ENCODE measurements around the gene VDAC1.

The VDAC1 gene, protein sequence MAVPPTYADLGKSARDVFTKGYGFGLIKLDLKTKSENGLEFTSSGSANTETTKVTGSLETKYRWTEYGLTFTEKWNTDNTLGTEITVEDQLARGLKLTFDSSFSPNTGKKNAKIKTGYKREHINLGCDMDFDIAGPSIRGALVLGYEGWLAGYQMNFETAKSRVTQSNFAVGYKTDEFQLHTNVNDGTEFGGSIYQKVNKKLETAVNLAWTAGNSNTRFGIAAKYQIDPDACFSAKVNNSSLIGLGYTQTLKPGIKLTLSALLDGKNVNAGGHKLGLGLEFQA

DNA sequence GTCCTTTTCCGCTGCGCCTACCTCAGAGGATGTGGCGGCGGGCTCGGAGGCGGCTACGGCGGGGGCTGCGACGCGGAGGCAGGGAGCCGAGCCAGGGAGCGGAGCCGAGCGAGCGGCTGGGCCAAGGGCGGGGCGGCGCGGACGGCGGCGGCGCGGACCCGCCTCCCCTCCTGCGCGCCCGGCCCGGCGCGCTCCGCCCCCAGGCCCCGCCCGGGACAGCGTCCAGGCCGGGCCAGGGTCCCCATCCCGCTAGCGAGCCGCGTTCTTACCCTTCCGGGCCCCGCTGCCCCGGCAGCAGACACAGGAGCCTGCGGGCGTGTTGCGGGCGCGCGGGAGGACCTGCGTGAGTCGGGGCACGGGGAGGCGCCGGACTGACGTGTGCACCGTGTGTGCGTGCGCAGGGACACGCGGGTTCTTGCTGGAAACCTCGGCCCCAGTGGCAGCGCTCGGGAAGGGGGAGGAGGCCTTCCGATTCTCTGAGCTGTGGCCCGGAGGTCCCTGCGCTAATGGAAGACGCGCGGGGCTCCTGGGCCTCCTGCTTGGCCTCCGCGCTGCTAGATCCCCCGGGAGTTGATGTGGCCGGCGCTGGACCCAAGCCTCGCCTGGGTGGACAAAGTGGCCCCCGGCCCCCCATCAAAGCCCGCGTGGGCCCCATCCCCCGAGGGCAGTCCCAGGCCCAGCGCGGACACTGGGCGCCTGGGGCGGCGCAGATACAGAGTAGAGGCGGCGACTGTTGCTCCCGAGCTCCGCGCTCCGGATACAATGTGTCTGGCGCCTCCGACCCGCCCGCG is at the start of gene VDAC1:
TSS of gene VDAC1 (minus strand) at position 350 of the 791 bp plus-strand sequence. CDS start 11,963 bp downstream, outside the sequence.
- Histone ChIP-seq H3K4me3 (ENCODE audit: low read length) (peak within 1 kb of the TSS; percentile 71), H3K4me1 (ENCODE audit: control insufficient read depth, low read depth, low read length) (peaks cover 27% of the 10 kb centered on the region), H3K36me3 (ENCODE audit: control insufficient read depth, low read depth, low read length) (peaks cover 7% of the 10 kb centered on the region), H3K9ac (ENCODE audit: low read length) (peak within 1 kb of the TSS; percentile 83), H3K27ac (ENCODE audit: low read length) (peak within 1 kb of the TSS; percentile 46), H3K9me3 (ENCODE audit: control insufficient read depth, low read depth, low read length) (no peaks in the 10 kb centered on the region), H3K27me3 (ENCODE audit: control insufficient read depth, insufficient read depth, low read length) (no peaks in the 10 kb centered on the region)

- H3K27ac ChIP-seq (ENCODE audit: low read length) = no peak overlapping the region
- peaks cover 18% of the 10 kb centered on the region for H3K4me1 ChIP-seq (ENCODE audit: control insufficient read depth, low read depth, low read length)
- no peak overlapping the region for H3K9ac ChIP-seq (ENCODE audit: low read length)
- H3K9me3 ChIP-seq (ENCODE audit: control insufficient read depth, low read depth, low read length) = no peaks in the 10 kb centered on the region
- no peaks in the 10 kb centered on the region for H3K27me3 ChIP-seq (ENCODE audit: control insufficient read depth, insufficient read depth, low read length)
- no peaks in the 10 kb centered on the region for H3K36me3 ChIP-seq (ENCODE audit: control insufficient read depth, low read depth, low read length)
- no peak overlapping the region for H3K4me3 ChIP-seq (ENCODE audit: low read length)
Observed at GRCh38 chr5:134053840-134054338, 49.1 kb upstream of the VDAC1 start.

DNA sequence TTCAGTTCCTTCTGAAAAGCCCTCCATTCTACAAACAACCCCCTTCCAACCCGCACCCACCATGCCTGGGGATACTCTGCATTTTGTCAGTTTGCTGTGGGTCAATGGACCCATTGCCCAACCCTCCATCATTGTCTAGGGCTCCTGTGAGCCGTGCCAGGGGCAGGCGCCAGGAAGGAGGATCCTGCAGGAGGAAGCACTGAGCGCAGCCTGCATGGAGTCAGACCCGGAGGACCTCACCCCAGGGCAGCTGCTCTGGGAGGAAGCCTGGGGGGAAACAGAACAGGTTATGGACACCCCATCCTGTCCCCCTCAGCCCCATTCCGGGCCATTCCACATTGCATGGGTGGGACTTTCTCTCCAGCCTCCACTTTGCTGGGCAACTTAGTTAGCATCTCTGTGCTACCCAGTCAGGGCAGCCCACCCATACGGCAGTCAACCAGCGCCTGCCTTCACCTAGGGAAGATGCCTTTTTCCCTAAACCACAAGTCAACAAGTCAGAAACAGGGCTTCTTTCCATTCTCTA is 48.6 kb upstream of the VDAC1 start:
- H3K9ac ChIP-seq (ENCODE audit: low read length) = no peak overlapping the region
- H3K27ac ChIP-seq (ENCODE audit: low read length) = no peak overlapping the region

DNA sequence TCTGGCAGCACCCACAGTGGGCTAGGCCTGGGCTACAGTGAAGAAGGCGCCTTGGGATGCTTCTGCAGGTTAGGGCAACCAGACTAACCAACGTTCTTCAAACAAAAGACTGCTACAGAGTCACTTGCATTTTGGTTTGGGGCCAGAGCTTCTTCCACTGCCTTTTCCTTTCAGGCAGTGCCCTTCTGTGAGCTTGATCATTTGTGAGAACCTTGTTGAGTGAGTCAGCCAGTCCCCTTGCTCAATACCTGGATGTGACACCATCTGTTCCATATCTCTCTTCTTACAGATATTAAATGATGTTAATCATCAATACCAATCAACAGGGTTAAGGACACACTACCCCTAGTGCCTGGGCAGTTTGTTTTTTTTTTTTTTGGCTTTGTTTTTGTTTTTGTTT is 46.5 kb upstream of the VDAC1 start:
- no peak overlapping the region for H3K4me3 ChIP-seq (ENCODE audit: low read length)
- H3K9ac ChIP-seq (ENCODE audit: low read length) = no peak overlapping the region
- peaks cover 25% of the 10 kb centered on the region for H3K4me1 ChIP-seq (ENCODE audit: control insufficient read depth, low read depth, low read length)
- no peak overlapping the region for H3K27ac ChIP-seq (ENCODE audit: low read length)
- H3K27me3 ChIP-seq (ENCODE audit: control insufficient read depth, insufficient read depth, low read length) = no peaks in the 10 kb centered on the region
- H3K36me3 ChIP-seq (ENCODE audit: control insufficient read depth, low read depth, low read length) = no peaks in the 10 kb centered on the region
- no peaks in the 10 kb centered on the region for H3K9me3 ChIP-seq (ENCODE audit: control insufficient read depth, low read depth, low read length)

More for the DNA sequence above, 48.6 kb upstream of the VDAC1 start:
- Histone ChIP-seq H3K36me3 (ENCODE audit: control insufficient read depth, low read depth, low read length) (no peaks in the 10 kb centered on the region), H3K9me3 (ENCODE audit: control insufficient read depth, low read depth, low read length) (no peaks in the 10 kb centered on the region), H3K27me3 (ENCODE audit: control insufficient read depth, insufficient read depth, low read length) (no peaks in the 10 kb centered on the region), H3K4me3 (ENCODE audit: low read length) (no peak overlapping the region), H3K4me1 (ENCODE audit: control insufficient read depth, low read depth, low read length) (peaks cover 18% of the 10 kb centered on the region)

GRCh38 chr5:134048864-134049263 is 44.1 kb upstream of the VDAC1 start:
- no peaks in the 10 kb centered on the region for H3K9me3 ChIP-seq (ENCODE audit: control insufficient read depth, low read depth, low read length)
- H3K27me3 ChIP-seq (ENCODE audit: control insufficient read depth, insufficient read depth, low read length) = no peaks in the 10 kb centered on the region

GRCh38 chr5:134047687-134048056 is 42.9 kb upstream of the VDAC1 start:
- no peak overlapping the region for H3K4me3 ChIP-seq (ENCODE audit: low read length)
- no peak overlapping the region for H3K27ac ChIP-seq (ENCODE audit: low read length)

More at GRCh38 chr5:134048864-134049263, 44.1 kb upstream of the VDAC1 start:
- Histone ChIP-seq H3K27ac (ENCODE audit: low read length) (no peak overlapping the region), H3K4me3 (ENCODE audit: low read length) (no peak overlapping the region), H3K4me1 (ENCODE audit: control insufficient read depth, low read depth, low read length) (peaks cover 22% of the 10 kb centered on the region), H3K9ac (ENCODE audit: low read length) (no peak overlapping the region), H3K36me3 (ENCODE audit: control insufficient read depth, low read depth, low read length) (no peaks in the 10 kb centered on the region)

GRCh38 chr5:134046801-134047686 is 42.3 kb upstream of the VDAC1 start:
- H3K9ac ChIP-seq (ENCODE audit: low read length) = no peak overlapping the region
- H3K9me3 ChIP-seq (ENCODE audit: control insufficient read depth, low read depth, low read length) = no peaks in the 10 kb centered on the region
- H3K27ac ChIP-seq (ENCODE audit: low read length) = no peak overlapping the region
- no peaks in the 10 kb centered on the region for H3K36me3 ChIP-seq (ENCODE audit: control insufficient read depth, low read depth, low read length)
- peaks cover 12% of the 10 kb centered on the region for H3K4me1 ChIP-seq (ENCODE audit: control insufficient read depth, low read depth, low read length)
- no peak overlapping the region for H3K4me3 ChIP-seq (ENCODE audit: low read length)
- no peaks in the 10 kb centered on the region for H3K27me3 ChIP-seq (ENCODE audit: control insufficient read depth, insufficient read depth, low read length)

More at GRCh38 chr5:134047687-134048056, 42.9 kb upstream of the VDAC1 start:
- H3K9ac ChIP-seq (ENCODE audit: low read length) = no peak overlapping the region
- no peaks in the 10 kb centered on the region for H3K9me3 ChIP-seq (ENCODE audit: control insufficient read depth, low read depth, low read length)
- H3K4me1 ChIP-seq (ENCODE audit: control insufficient read depth, low read depth, low read length) = peaks cover 12% of the 10 kb centered on the region
- no peaks in the 10 kb centered on the region for H3K36me3 ChIP-seq (ENCODE audit: control insufficient read depth, low read depth, low read length)
- no peaks in the 10 kb centered on the region for H3K27me3 ChIP-seq (ENCODE audit: control insufficient read depth, insufficient read depth, low read length)

GRCh38 chr5:134046330-134046729 is 41.6 kb upstream of the VDAC1 start:
- Histone ChIP-seq H3K36me3 (ENCODE audit: control insufficient read depth, low read depth, low read length) (no peaks in the 10 kb centered on the region), H3K27ac (ENCODE audit: low read length) (no peak overlapping the region), H3K9me3 (ENCODE audit: control insufficient read depth, low read depth, low read length) (no peaks in the 10 kb centered on the region), H3K4me3 (ENCODE audit: low read length) (no peak overlapping the region), H3K9ac (ENCODE audit: low read length) (no peak overlapping the region), H3K4me1 (ENCODE audit: control insufficient read depth, low read depth, low read length) (peaks cover 12% of the 10 kb centered on the region), H3K27me3 (ENCODE audit: control insufficient read depth, insufficient read depth, low read length) (no peaks in the 10 kb centered on the region)

DNA sequence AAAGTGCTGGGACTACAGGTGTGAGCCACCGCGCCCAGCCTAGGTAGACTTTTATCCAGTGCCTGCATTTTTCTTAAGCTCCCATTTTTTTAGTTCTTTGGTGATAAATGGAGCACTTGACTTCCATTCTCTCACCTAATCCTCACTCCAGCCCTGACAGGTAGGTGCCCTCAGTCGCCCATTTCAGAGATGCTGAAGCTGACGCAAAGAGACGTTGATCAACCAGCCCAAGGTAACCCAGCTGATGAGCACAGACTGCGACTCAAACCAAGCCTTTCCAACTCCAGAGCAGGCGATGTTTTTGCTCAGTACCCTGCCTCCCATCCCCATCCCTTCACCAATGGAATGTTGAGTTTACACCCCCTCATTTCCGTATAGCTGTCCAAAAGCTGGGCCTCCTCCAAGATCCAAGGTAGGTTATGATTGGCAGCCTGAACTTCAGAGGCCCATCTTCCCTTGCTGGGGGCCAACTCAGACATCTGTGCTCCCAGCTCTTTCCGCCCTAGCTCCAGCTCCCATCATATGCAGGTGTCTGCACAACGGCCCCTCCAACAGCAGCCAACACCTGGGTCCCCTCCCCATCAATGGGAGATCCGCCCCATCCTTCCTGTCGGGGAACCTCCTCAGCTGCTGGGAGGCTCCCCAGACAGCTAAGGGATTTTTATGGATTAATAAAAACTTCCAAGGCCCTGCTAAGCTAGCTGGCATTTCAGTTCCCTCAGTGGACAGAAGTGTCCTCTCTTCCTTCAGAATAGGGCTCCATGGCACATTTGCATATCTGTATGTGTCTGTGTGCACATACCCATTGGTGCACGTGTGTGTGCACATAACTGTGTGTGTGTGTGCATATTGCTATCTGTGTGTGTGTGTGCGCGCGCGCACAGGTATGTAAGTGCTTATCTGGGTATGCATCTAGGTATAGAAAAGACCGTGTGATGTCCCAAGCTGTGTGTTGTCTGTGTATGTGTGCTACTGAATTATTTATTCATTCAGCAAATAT is 39.3 kb upstream of the VDAC1 start:
- H3K27me3 ChIP-seq (ENCODE audit: control insufficient read depth, insufficient read depth, low read length) = no peaks in the 10 kb centered on the region
- no peak overlapping the region for H3K4me3 ChIP-seq (ENCODE audit: low read length)
- peaks cover 7% of the 10 kb centered on the region for H3K4me1 ChIP-seq (ENCODE audit: control insufficient read depth, low read depth, low read length)
- H3K36me3 ChIP-seq (ENCODE audit: control insufficient read depth, low read depth, low read length) = no peaks in the 10 kb centered on the region
- no peak overlapping the region for H3K27ac ChIP-seq (ENCODE audit: low read length)
- no peak overlapping the region for H3K9ac ChIP-seq (ENCODE audit: low read length)
- no peaks in the 10 kb centered on the region for H3K9me3 ChIP-seq (ENCODE audit: control insufficient read depth, low read depth, low read length)

Measured in iPS-18a (cell line).